GM12878 (cell line): ENCODE data around the gene OCA2. TPM values are rescaled to one million over a fixed set of nuclear protein-coding genes. Genes with fewer than 3 reads are reported as not detected.

ENCODE experiments used
- ATAC-seq: fragments of 200-7000 bp; cut with Tn5 transposase; 3 replicates; pipeline ENCODE4 v1.9.1; 2020; ENCODE audit warnings: mild to moderate bottlenecking, moderate library complexity
- BruUV-seq: library from RNA; stranded (reverse); fragments of 400-500 nt; replicated peaks from 2 replicates; lab custom pipeline; 2021; lab: Mats Ljungman, UMichigan
- CTCF ChIA-PET: fragments of 300-600 bp; sonication (Branson Sonifier 250); formaldehyde crosslinking; extraction: SDS; loops from one replicate; lab custom pipeline; 2021; ENCODE audit warnings: inconsistent platforms; lab: Yijun Ruan, JAX
- POLR2A ChIA-PET: fragments of 350-600 bp; formaldehyde crosslinking; extraction: SDS; loops from one replicate; lab custom pipeline; 2021; ENCODE audit warnings: inconsistent platforms; lab: Charles Lee
- RAD21 ChIA-PET: fragments of 300-600 bp; sonication (Branson Sonifier 250); formaldehyde crosslinking; loops from one replicate; lab custom pipeline; 2023; ENCODE audit warnings: antibody characterized with exemption; ENCODE audit not compliant: unreplicated experiment; lab: Charles Lee
- SMC1A ChIA-PET: fragments of 300-600 bp; sonication (Branson Sonifier 250); formaldehyde crosslinking; loops from one replicate; lab custom pipeline; 2023; ENCODE audit not compliant: unreplicated experiment, uncharacterized antibody; lab: Charles Lee
- DNase-seq: peaks from one replicate; pipeline ENCODE4 v3.0.0-alpha.2; 2011; ENCODE audit warnings: low read depth, low spot score
- FAIRE-seq: peaks from 3 replicates; lab custom pipeline; 2011; peaks lifted over from hg19 to GRCh38; lab: Jason Lieb, UNC
- H2AFZ ChIP-seq: 2 replicates; pipeline ENCODE4 v1.6.0; 2011; ENCODE audit warnings: low read depth, low read length, control low read depth; ENCODE audit not compliant: control insufficient read depth
- H3K27ac ChIP-seq: 2 replicates; pipeline ENCODE4 v1.5.1; 2011; ENCODE audit warnings: control low read depth; ENCODE audit not compliant: control insufficient read depth, insufficient read depth
- H3K27me3 ChIP-seq, 2 experiments: replicated peaks in 1 of 2; 2 replicates each; pipeline versions ENCODE4 v1.6.0 to v1.6.1; 2011; ENCODE audit warnings: low read length in 1 of 2; ENCODE audit not compliant: control insufficient read depth in 2 of 2, insufficient read depth in 2 of 2
- H3K36me3 ChIP-seq, 2 experiments: 2 replicates each; pipeline ENCODE4 v1.5.1; 2011; ENCODE audit warnings: low read length in 1 of 2; ENCODE audit not compliant: control insufficient read depth in 2 of 2, insufficient read depth in 2 of 2
- H3K4me1 ChIP-seq: 2 replicates; pipeline ENCODE4 v1.6.1; 2011; ENCODE audit warnings: mild to moderate bottlenecking, low read length, moderate library complexity, mixed read lengths; ENCODE audit not compliant: control insufficient read depth, insufficient read depth
- H3K4me2 ChIP-seq: 2 replicates; pipeline ENCODE4 v1.6.0; 2011; ENCODE audit warnings: control low read depth; ENCODE audit not compliant: control insufficient read depth, insufficient read depth
- H3K4me3 ChIP-seq: fragments of 200-600 bp; sonication (generic); 2 replicates; pipeline ENCODE4 v1.5.1; 2016
- H3K79me2 ChIP-seq: 2 replicates; pipeline ENCODE4 v1.6.0; 2011; ENCODE audit warnings: low read length; ENCODE audit not compliant: control insufficient read depth, insufficient read depth
- H3K9ac ChIP-seq: 2 replicates; pipeline ENCODE4 v1.8.0; 2011; ENCODE audit warnings: low read length, control low read depth, mixed read lengths; ENCODE audit not compliant: control insufficient read depth, insufficient read depth
- H3K9me3 ChIP-seq: replicated peaks from 3 replicates; pipeline ENCODE4 v1.5.1; 2011; ENCODE audit warnings: mild to moderate bottlenecking, low read length; ENCODE audit not compliant: control insufficient read depth, insufficient read depth
- H4K20me1 ChIP-seq: 2 replicates; pipeline ENCODE4 v1.6.0; 2011; ENCODE audit not compliant: control insufficient read depth, insufficient read depth
- E2F8 ChIP-seq: fragments of 450-650 bp; IDR thresholded peaks from 2 replicates; pipeline ENCODE4 v1.6.1; 2018; ENCODE audit warnings: mild to moderate bottlenecking, low read depth, moderate library complexity; ENCODE audit not compliant: partially characterized antibody
- GABPA ChIP-seq: IDR thresholded peaks from 2 replicates; pipeline ENCODE4 v1.6.1; 2014; ENCODE audit warnings: antibody characterized with exemption, low read depth, mild to moderate bottlenecking, inconsistent platforms
- IRF5 ChIP-seq: fragments of 450-650 bp; IDR thresholded peaks from 2 replicates; pipeline ENCODE4 v1.6.1; 2017; ENCODE audit warnings: borderline replicate concordance
- PAX8 ChIP-seq: fragments of 450-650 bp; IDR thresholded peaks from 2 replicates; pipeline ENCODE4 v1.6.1; 2017; ENCODE audit warnings: mild to moderate bottlenecking, moderate library complexity
- ZNF24 ChIP-seq: fragments of 450-650 bp; IDR thresholded peaks from 2 replicates; pipeline ENCODE4 v1.6.1; 2017; ENCODE audit warnings: antibody characterized with exemption, mild to moderate bottlenecking
- WGBS: methylation state at CpG from one replicate; pipeline ENCODE4 v1.1.6; 2016; ENCODE audit warnings: low lambda C conversion rate; ENCODE audit not compliant: insufficient replicate concordance, insufficient coverage; ENCODE audit errors: missing lambda C conversion rate; 5-methylcytosine and 5-hydroxymethylcytosine counted together
- in situ Hi-C: fragments of 300-500 bp; cut with MboI; formaldehyde crosslinking; loops from 9 replicates; pipeline ENCODE4 v1.14.3; 2018; ENCODE audit warnings: mixed read lengths
- intact Hi-C: fragments of 100-400 bp; cut with micrococcal nuclease; formaldehyde crosslinking; loops from one replicate; pipeline ENCODE4 v1.14.2; 2022; ENCODE audit not compliant: unreplicated experiment
- polyA plus RNA-seq, 11 experiments: library from polyadenylated mRNA; depleted of rRNA in 4 of 11; unstranded in 6 of 11; stranded (reverse) in 5 of 11; fragments of >200 nt; fragmentation: Nextera tagmentation in 4 of 11; fragmentation: Illumina TruSeq in 1 of 11; extraction: Ambion mirVana in 4 of 11; extraction: Trizol in 1 of 11; gene quantifications; 1 replicate in 1 of 11; 2 replicates in 10 of 11; pipeline versions ENCODE4 v1.2.1 to v1.2.3, GENCODE V29; 2011 to 2016; ENCODE audit warnings: inconsistent platforms in 2 of 11, missing spikeins in 2 of 11, low read depth in 1 of 11
- total RNA-seq, 4 experiments: library from RNA; depleted of rRNA in 3 of 4; stranded (reverse); fragments of >200 nt in 3 of 4; fragmentation: Illumina TruSeq in 1 of 4; extraction: Trizol in 1 of 4; gene quantifications; 2 replicates each; pipeline versions ENCODE4 v1.2.1 to v1.2.3, GENCODE V29; 2013 to 2021
- TF ChIP-seq, protein P1 (sequence below): fragments of 450-650 bp; formaldehyde crosslinking; IDR thresholded peaks from 2 replicates; pipeline ENCODE4 v1.4.0; 2020; ENCODE audit warnings: mild to moderate bottlenecking, moderate library complexity

The OCA2 gene
- total and polyA plus RNA-seq, 10 of the 15 experiments (the other 5 are each of a cell fraction or from before 2014, with no cell fraction given): 0.04 to 1.8 TPM; not detected in 8

DNA sequence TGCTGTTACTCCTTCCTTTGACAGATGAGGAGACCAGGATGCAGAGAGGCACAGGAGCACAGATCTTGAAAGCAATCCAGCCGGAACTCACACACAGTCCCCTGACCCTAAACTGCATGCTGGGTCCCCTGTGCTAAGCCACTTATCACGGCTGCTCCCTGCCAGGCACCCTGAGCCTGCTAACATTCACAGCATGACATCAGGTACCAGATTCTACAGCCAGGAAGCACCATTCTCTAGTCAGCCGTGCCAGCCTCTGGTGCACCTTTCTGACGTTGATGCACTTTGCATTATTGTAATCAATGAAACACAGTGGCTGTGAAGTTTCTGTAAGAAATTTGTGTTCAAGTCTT is 247.3 kb downstream of the OCA2 start:
- Histone ChIP-seq H3K9me3 (no peaks in the 10 kb centered on the region; the same call in 2 of the 3 replicates), H3K27me3 (no peaks in the 10 kb centered on the region), H3K36me3 (no peaks in the 10 kb centered on the region), H3K9ac (no peak overlapping the region), H3K4me3 (no peak overlapping the region), H3K4me1 (no peaks in the 10 kb centered on the region), H3K4me2 (no peak overlapping the region), H3K79me2 (no peaks in the 10 kb centered on the region)
- no peak for DNase-seq
- RAD21 ChIA-PET: no interaction called here
- WGBS: 1% methylated on average over 4 of the region's 4 CpGs
- POLR2A ChIA-PET: no interaction called here
- in situ Hi-C loops: no loop called here
- CTCF ChIA-PET: no interaction called here
- intact Hi-C loops: no loop called here
- SMC1A ChIA-PET: interaction anchor here (0.6 kb wide), 1 partner anchor 46 kb away, joined by 3 read pairs; no protein-coding TSS in a partner anchor
- TF ChIP-seq GABPA: no peak
- TF ChIP-seq, protein P1, sequence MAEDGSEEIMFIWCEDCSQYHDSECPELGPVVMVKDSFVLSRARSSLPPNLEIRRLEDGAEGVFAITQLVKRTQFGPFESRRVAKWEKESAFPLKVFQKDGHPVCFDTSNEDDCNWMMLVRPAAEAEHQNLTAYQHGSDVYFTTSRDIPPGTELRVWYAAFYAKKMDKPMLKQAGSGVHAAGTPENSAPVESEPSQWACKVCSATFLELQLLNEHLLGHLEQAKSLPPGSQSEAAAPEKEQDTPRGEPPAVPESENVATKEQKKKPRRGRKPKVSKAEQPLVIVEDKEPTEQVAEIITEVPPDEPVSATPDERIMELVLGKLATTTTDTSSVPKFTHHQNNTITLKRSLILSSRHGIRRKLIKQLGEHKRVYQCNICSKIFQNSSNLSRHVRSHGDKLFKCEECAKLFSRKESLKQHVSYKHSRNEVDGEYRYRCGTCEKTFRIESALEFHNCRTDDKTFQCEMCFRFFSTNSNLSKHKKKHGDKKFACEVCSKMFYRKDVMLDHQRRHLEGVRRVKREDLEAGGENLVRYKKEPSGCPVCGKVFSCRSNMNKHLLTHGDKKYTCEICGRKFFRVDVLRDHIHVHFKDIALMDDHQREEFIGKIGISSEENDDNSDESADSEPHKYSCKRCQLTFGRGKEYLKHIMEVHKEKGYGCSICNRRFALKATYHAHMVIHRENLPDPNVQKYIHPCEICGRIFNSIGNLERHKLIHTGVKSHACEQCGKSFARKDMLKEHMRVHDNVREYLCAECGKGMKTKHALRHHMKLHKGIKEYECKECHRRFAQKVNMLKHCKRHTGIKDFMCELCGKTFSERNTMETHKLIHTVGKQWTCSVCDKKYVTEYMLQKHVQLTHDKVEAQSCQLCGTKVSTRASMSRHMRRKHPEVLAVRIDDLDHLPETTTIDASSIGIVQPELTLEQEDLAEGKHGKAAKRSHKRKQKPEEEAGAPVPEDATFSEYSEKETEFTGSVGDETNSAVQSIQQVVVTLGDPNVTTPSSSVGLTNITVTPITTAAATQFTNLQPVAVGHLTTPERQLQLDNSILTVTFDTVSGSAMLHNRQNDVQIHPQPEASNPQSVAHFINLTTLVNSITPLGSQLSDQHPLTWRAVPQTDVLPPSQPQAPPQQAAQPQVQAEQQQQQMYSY: no peak
- no peak for TF ChIP-seq IRF5
- TF ChIP-seq ZNF24: no peak
- no peak for TF ChIP-seq E2F8
- TF ChIP-seq PAX8: no peak
- TF ChIP-seq, all 136 proteins: peak for 0
- Histone ChIP-seq H2AFZ (no peak overlapping the region), H3K27ac (no peak overlapping the region), H4K20me1 (no peaks in the 10 kb centered on the region)
- FAIRE-seq (no peak), ATAC-seq (no peak)
- no TSS peak for BruUV-seq
